Prostate gland (tissue), 2 donors: ENCODE measurements around the gene EIF1. TPM values are rescaled to one million over a fixed set of nuclear protein-coding genes. Genes with fewer than 3 reads are reported as not detected.
A peak's percentile ranks its signal among the peaks of the same experiment; 100 is the strongest.

Experiments
- DNase-seq: peaks from one replicate; pipeline ENCODE4 v3.0.0-alpha.2; 2019; ENCODE audit warnings: low spot score
- H3K27ac ChIP-seq, 2 donors: fragments of 200-600 bp; sonication (generic); 2 replicates each; pipeline ENCODE4 v1.5.1; 2017 to 2019
- H3K27me3 ChIP-seq: fragments of 200-600 bp; sonication (generic); replicated peaks from 2 replicates; pipeline ENCODE4 v1.5.1; 2019; ENCODE audit not compliant: insufficient read depth
- H3K36me3 ChIP-seq, 2 donors: fragments of 200-600 bp; sonication (generic); 1 replicate in 1 of 2; 2 replicates in 1 of 2; pipeline versions ENCODE4 v1.5.1 to v1.8.1; 2017 to 2019
- H3K4me1 ChIP-seq: fragments of 200-600 bp; sonication (generic); replicated peaks from 2 replicates; pipeline ENCODE4 v1.5.1; 2019
- H3K4me3 ChIP-seq, 2 donors: fragments of 200-600 bp; sonication (generic); 2 replicates each; pipeline ENCODE4 v1.5.1; 2017 to 2019
- H3K9me3 ChIP-seq: fragments of 200-600 bp; sonication (generic); 2 replicates; pipeline ENCODE4 v1.5.1; 2017
- CTCF ChIP-seq, 4 experiments: fragments of 200-600 bp in 2 of 4; fragments of 450-650 bp in 2 of 4; sonication (generic) in 2 of 4; IDR thresholded peaks; 1 replicate in 3 of 4; 2 replicates in 1 of 4; pipeline ENCODE4 v1.5.1; 2016 to 2019; ENCODE audit warnings: antibody characterized with exemption in 4 of 4, mild to moderate bottlenecking in 2 of 4, moderate library complexity in 2 of 4
- POLR2A ChIP-seq: fragments of 450-650 bp; IDR thresholded peaks from one replicate; pipeline ENCODE4 v1.6.1; 2016; ENCODE audit warnings: antibody characterized with exemption, mild to moderate bottlenecking
- POLR2AphosphoS5 ChIP-seq: sonication (generic); formaldehyde crosslinking; IDR thresholded peaks from one replicate; pipeline ENCODE4 v1.6.1; 2017; ENCODE audit warnings: antibody characterized with exemption
- WGBS: methylation state at CpG from one replicate; pipeline ENCODE4 v1.1.5; 2018; 5-methylcytosine and 5-hydroxymethylcytosine counted together
- intact Hi-C: fragments of 100-400 bp; cut with DNase I; formaldehyde crosslinking; loops from one replicate; pipeline ENCODE4 v1.14.2; 2022
- total RNA-seq, 2 donors: library from RNA; depleted of rRNA; stranded (reverse); fragments of >200 nt; gene quantifications; one replicate each; pipeline ENCODE4 v1.1.0, GENCODE V29; 2016

The EIF1 gene
- total RNA-seq, 2 donors from 2014 or later: 136 to 320 TPM

DNA sequence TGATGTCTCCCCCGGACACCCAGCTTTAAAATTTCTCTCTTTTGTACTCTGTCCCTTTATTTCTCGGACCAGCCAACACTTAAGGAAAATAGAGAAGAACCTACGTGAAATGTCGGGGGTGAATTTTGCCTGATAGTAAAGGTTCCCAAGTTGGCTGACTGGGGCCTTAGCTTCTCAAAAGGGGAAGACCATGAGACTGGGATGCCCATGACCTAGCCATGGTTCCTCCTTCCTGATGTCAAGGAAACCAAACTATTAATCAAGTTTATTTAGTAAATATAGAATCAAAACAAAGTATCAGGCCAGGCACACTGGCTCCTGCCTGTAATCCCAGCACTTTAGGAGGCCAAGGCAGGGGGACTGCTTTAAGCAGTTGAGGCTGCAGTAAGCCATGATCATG, 2.4 kb upstream of the EIF1 start:
- TF ChIP-seq CTCF (IDR thresholded peaks at IDR 0.05) (no peak), POLR2A (no peak), POLR2AphosphoS5 (no peak)
- Histone ChIP-seq H3K4me3 (no peak overlapping the region), H3K9me3 (no peaks in the 10 kb centered on the region), H3K27ac (no peak overlapping the region), H3K36me3 (peaks cover 10 to 17% of the 10 kb centered on the region in 2 donors), H3K27me3 (no peaks in the 10 kb centered on the region), H3K4me1 (no peaks in the 10 kb centered on the region)
- WGBS: 92% methylated on average over 4 of the region's 4 CpGs
- intact Hi-C loops: no loop called here
- DNase-seq: no peak

- H3K4me1 ChIP-seq: no peaks in the 10 kb centered on the region
- peaks cover 18 to 33% of the 10 kb centered on the region in 2 donors for H3K36me3 ChIP-seq
- intact Hi-C loops: no loop called here
- H3K27ac ChIP-seq: peak overlapping the region; percentile 100
- DNase-seq: peak; percentile 54
- no peaks in the 10 kb centered on the region for H3K27me3 ChIP-seq
- WGBS: 5% methylated on average over 23 of the region's 23 CpGs
- no peaks in the 10 kb centered on the region for H3K9me3 ChIP-seq
- TF ChIP-seq POLR2A (no peak), CTCF (IDR thresholded peaks at IDR 0.05) (peak in 2 of 4 experiments; percentile 18 to 22), POLR2AphosphoS5 (no peak)
- H3K4me3 ChIP-seq: peak overlapping the region; percentile 89 to 91
Observed at GRCh38 chr17:41687828-41688640, 651 bp upstream of the EIF1 start.

DNA sequence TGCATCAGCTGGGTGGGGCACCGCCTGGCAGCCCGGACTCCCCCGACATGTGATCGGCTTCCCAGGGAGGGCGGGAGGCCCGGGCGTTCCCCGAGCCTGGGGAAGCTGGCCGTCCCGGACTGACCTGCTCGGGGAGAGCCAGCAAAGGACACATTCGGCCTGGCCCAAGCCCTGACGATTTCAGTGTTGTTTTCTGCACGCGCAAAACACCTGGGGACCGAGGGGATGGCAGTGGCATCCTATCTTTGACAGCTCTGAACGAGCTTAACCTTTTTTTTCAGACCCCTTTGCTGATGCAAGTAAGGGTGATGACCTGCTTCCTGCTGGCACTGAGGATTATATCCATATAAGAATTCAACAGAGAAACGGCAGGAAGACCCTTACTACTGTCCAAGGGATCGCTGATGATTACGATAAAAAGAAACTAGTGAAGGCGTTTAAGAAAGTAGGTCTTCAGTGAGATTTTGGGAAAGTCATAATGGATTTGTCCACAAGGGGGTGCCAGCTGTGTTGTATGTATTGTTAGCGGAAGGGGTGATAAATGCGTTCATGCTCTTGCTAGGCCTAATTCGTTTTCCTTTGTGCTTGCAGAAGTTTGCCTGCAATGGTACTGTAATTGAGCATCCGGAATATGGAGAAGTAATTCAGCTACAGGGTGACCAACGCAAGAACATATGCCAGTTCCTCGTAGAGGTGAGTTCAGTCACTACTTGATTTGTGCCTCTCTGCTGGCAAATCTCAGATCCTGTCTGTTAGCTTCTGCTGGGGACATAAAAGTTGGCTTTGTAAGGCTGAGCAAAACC, 1.0 kb downstream of the EIF1 start:
- intact Hi-C loops: no loop called here
- peak overlapping the region; percentile 100 for H3K27ac ChIP-seq
- WGBS: 4% methylated on average over 16 of the region's 27 CpGs
- H3K4me3 ChIP-seq: peak overlapping the region; percentile 89 to 91
- no peaks in the 10 kb centered on the region for H3K9me3 ChIP-seq
- no peaks in the 10 kb centered on the region for H3K4me1 ChIP-seq
- peak; percentile 33 for DNase-seq
- H3K36me3 ChIP-seq: peaks cover 20 to 33% of the 10 kb centered on the region in 2 donors
- TF ChIP-seq CTCF (IDR thresholded peaks at IDR 0.05) (peak in 3 of 4 experiments; percentile 52 to 62 (median 55)), POLR2AphosphoS5 (no peak), POLR2A (no peak)
- H3K27me3 ChIP-seq: no peaks in the 10 kb centered on the region

DNA sequence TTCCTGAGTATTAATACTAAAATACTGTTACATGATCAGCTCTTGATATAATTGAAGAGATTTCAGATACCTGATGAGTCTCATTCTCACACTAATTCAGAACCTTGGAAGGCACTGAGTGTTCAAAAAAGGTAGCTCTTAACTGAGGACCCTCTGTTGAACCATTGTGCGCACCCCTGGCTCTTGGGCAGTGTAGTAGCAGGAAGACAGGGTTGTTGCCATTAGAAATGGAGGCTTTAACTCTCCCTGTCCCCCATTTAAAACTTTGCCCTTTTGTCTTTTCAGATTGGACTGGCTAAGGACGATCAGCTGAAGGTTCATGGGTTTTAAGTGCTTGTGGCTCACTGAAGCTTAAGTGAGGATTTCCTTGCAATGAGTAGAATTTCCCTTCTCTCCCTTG, 1.8 kb downstream of the EIF1 start:
- H3K36me3 ChIP-seq: peaks cover 20 to 33% of the 10 kb centered on the region in 2 donors
- H3K4me3 ChIP-seq: peak overlapping the region in 1 of 2 donors; percentile 91
- WGBS: 68% methylated on average over 2 of the region's 2 CpGs
- intact Hi-C loops: no loop called here
- no peaks in the 10 kb centered on the region for H3K4me1 ChIP-seq
- DNase-seq: no peak
- TF ChIP-seq POLR2A (no peak), CTCF (IDR thresholded peaks at IDR 0.05) (no peak), POLR2AphosphoS5 (no peak)
- H3K27me3 ChIP-seq: no peaks in the 10 kb centered on the region
- H3K9me3 ChIP-seq: no peaks in the 10 kb centered on the region
- peak overlapping the region in 1 of 2 donors; percentile 100 for H3K27ac ChIP-seq
